GM21576 (cell line): ENCODE results near the gene PC.
A peak's percentile ranks its signal among the peaks of the same experiment; 100 is the strongest.

Source experiments
- ATAC-seq: cut with Tn5 transposase; IDR thresholded peaks from one replicate; pipeline ENCODE4 v1.9.1; 2021; ENCODE audit warnings: mild to moderate bottlenecking, moderate library complexity; ENCODE audit not compliant: unreplicated experiment

Gene PC

DNA sequence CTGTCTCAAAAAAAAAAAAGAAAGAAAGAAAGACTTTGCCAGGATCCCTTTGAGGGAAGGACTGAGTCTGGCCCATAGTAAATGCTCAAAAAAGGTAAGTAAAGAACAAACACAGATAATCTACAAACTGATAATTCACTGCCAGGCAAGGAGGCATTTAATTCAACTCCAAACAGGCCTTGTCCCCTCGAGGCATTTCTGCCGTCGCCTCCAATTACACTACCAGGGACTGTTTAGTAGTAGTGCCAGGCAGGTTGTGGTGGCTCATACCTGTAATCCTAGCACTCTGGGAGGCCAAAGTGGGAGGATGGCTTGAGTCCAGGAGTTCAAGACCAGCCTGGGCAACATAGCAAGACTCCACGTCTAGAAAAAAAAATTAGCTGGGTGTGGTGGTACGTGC is 43.7 kb downstream of the PC start:
- no peak for ATAC-seq

DNA sequence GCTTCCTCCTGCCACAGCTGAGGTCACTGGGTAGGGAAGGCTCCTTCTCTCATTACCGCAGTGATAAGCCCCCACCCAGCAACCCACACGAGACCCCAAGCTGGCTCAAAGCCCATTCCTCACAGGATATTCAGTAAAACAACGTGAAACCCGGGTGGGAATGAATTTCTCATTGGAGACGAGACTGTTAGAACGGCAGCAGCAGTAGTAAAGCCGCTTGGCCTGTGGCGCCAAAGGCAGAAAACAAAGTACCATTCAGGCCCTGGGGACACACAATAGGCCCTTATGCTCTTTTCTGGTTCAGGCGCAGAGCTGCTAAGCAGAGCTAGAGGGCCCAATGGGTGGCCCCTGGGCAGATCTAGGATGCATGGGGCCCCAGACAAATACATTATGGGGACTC is 45.3 kb downstream of the PC start:
- ATAC-seq: no peak

DNA sequence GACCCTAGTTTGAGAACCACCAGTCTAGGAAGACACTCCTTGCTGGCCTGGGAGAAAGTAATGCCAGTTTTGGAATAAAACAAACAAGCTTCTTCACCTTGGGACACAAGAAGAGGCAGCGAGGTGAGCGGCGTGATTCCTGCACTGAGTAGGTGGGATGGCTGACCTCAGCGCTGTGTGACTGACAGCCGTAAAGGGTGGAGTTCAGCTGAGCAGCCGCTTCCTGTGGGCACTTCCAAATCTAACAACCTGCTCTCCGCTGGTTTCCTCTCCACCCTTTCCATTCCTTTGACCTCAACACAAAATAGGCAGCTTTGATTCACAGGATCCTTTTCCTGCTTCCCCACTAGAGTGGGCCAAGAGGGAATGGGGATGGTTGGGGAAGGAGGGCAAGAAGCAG is 45.8 kb downstream of the PC start:
- ATAC-seq: no peak

DNA sequence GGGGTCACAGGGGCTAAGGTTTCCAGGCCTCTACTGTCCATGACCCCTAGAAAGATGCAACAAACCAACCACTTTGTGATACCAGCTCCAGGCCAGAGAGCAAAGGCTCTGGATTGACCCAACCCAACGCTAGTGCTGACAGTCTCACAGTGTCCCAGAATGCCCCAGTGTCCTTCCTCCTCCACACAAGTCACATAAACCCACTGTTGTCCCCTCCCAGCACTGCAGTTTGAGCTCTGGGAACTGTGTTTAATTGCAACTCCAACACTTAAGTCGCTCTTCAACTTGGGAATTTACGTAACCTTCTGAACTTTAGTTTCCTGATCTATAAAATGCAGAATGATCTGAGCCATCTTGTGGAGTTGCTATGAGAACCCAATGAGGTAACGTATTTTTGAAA is 47.5 kb downstream of the PC start:
- no peak for ATAC-seq

DNA sequence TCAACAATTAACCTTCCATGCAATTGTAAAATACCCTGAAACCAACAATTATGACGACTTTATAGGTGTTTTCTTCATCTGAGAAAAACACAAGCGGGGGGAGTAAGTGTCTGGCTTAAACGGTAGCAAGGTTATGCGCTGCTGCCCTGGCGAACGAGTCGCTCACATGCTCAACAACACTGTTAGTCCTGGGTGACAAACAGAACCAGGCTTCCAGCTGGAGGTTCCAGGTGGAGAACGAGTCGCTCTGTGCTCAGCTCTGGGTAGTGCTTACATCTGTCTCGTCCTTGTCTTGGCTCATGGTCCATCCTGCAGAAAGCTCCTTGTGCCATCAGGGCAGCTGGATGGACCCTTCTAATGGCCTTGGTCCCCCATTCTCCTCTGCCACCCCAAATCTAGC is 48.2 kb downstream of the PC start:
- no peak for ATAC-seq

DNA sequence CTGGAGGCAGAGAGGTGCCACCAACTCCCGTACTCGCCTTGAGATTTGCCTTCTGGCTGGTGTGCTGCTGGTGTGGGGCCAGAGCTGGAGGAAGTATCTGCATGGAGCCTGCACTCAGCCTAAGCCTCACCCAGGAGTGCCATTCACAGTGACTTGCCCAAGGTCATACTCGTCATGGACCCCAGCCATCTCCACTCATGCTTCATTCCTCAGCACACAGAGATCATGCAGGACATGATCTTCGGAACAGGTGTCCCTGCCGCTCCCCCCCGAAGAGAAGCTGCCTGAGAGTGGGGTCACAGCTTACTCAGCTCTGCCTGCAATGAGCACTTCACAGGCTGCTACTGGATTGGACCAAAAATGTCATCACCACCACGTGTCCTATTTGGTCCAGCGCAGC is 49.0 kb downstream of the PC start:
- no peak for ATAC-seq

DNA sequence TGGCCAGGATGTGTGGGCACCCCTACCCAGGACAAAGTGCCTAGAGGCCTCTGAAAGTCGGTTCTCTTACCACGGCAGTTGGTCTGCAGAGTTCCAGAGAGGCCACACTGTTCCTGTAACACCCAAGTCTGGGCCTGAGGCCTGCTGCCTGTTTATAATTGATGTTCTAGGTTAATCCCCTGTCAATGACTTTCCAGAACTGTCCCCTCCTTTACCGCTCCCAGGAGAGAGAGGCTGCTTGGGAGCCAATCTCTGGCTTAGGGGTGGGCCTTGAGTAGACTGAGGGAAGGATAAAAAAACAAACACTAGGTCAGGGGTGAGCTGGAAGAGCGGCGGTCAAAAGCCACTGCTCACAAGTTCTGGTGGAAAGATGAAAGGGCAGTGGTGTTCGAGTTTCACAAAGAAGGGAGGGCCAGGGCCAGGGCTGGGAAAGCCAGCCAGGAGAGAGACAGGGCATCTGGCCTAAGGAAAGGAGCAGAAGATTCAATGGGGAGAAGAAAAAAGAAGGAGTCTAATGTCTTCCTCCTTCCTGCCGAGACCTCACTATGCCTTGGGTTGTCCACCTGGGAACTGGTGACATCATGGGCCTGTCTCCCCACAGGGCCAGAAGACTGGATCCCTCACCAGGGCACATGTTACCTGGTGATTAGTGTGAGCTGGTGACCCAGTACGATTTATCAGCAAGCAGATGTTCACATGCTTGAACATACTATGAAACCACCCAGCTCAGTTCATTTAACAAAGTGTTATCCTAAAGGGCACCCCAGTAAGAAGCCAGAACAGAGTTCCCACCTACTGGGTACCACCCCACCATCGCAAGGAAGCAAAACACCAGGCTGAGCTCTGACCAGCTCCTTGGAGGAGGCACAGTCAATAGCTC is 50.2 kb downstream of the PC start:
- no peak for ATAC-seq

DNA sequence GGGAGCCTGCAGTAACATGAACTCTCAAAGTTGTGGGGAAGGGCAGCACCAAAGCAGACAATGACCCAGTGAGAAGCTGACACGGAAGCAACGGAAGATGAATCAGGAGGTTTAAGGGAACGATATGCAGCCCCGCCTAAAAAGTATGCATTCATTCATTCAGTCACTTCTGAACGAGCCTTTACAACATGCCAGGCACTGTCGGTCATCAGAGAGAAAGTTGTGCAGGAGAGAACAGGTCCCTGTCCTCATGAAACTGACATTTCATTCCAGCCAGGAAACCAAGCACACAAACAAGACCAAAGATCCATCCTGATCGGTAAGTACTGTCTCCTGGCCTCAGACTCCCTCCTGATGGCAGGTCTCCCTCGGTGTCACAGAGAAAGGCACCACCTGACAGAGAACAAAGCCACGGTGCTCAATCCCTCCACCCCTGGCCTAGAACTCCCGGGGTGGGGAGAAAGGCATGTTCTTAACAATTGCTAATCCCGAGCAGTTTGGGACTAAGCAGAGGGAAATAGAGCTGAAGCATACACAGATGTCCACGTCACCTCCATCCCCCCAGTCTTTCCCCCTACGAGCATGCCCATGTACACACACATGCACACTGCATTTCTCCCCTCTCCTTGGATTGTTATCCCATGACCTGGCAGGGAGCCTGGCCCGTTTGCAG is 52.0 kb downstream of the PC start:
- no peak for ATAC-seq

DNA sequence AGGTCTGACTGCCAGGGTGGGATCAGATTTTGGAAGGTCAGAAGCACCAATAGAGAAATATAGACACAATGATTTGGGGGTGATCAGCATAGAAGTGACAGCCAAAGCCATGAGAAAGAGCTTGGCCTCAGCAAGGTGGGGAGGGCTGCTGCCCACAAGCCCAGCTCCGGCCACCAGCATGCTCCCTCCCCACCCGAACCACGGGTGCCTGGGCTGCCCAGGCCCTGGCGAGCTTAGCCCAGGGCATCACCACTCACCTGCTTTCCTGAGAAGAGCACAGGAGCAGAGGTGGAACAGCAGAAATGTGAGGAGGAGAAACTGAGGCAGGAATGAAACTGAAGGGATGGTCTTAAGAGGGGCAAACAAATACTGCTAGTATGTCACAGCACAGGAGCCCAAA is 52.6 kb downstream of the PC start:
- ATAC-seq: no peak

DNA sequence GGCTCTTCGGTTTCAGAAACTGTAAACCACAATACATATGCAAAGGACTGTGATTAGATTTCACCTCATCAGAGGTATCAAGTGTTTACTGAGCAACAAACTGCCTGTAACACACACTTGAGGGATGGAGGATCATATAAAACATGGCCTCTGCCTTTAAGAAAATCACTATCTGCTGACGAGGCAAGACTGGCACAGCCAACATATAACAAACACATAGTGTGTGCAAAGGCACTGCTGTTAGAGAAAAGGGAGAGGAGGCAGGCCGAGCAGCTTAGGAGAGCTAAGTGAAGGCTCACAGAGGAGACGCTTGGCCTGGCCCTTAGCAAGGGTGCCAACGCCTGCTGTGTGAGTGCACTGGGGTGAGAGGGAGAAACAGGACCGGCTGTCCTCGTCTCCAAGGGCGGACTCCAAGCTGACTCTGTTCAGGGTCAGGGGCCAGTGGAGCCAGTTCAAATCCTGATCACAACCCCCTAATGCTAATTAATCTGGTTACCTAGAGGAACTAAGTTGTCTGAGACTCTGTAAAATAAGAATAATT is 53.1 kb downstream of the PC start:
- ATAC-seq: no peak

DNA sequence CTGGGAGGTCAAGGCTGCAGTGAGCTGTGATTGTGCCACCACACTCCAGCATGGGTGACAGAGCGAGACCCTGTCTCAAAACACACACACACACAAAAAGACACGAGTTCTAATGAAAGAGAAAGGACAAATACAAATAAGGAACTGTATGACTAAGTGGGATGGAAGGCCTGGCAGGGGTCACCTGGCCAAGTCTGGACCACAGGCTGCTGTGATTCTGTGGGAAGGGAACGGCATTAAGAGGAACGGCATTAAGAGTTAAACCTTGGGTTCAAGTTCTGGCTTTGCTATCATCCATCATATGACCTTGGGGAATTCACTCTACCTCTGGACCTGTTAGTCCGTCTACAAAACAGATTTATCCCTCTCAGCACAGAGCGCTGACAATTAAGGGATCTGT is 53.6 kb downstream of the PC start:
- ATAC-seq: no peak

DNA sequence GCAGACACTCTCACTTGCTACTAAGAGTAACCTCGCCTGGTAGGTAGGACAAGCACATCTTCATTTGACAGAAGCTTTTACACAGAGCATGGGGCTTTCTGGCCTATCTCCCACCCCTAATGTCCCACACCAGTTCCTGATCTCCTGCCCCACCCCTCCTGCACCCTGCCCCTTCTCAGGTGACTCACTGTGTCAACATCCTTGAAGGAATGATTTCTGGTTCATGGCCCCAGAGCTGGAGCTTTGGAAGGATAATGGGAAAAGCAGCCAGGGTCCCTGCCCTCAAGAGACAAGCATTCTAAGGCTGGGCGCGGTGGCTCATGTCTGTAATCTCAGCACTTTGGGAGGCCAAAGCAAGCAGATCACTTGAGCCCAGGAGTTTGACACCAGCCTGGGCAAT is 54.1 kb downstream of the PC start:
- no peak for ATAC-seq

DNA sequence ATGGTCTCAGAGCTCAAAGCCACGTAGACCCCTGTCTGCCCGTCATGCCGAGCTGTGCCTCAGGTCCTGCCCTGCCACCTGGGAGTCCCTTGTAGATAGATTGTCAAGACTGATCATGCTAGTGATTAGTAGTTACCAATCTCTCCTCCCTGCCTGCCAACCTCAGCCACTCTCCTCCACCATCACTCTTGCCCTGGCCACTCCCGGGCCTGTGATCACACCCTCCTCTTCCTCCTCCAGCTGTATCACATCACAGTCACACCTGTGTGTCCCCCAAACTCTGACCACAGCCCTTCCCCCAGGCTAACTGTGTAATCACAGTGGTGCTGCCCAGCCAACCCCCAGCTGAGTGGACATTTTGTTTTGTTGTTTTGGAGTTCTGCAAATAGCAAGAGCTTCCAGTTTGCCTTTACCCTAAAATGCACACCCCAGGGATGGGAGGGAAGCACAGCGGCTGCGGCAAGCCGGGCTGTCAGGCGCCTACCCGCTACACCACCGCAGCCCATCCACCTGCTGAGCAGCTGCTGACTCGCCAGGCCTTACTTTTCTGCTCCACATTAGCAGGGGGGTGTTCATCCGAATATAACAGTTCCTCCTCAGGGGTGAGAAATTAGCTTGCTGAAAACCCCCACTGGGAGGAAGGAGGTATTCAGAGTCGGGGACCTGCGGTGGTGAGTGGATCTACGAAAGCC is 55.6 kb downstream of the PC start:
- no peak for ATAC-seq

DNA sequence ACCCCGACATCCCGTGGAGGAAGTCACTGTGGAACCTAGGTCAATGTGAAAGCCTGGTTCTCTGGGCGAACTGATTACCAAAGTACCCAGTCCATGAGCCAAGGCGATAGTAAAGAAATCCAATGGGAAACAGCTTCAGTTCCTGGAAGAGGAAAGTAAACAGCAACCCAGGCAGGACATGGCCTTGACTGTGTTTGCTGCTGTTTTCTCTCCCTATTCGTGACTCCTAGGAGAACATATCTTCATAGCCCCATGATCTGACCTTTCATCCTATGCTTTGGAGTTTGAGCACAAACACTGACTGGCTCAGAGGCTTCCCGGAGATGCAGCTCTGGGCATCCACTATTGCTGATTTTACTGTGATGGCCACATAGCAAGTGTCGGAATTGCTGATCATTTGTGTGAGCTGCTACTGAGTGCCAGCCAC is 56.2 kb downstream of the PC start:
- no peak for ATAC-seq

DNA sequence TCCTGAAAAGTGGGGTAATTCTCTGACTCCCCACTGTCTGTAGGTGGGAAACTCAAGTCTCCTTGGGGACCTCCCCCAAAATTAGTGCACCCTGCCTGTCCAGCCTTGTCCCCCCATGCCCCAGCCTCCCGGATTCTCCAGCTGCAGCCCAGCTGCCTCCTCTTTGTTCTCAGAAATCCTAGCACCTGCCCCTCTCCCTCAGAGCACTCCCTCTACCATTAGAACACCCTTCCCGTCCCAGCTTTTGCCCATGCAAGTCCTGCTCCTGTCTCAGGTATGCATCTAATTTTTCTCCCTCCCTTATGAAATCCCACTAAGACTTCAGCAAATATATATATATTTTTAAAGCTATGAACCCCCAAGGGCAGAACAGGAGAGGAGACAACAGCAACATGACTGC is 64.0 kb downstream of the PC start:
- no peak for ATAC-seq

DNA sequence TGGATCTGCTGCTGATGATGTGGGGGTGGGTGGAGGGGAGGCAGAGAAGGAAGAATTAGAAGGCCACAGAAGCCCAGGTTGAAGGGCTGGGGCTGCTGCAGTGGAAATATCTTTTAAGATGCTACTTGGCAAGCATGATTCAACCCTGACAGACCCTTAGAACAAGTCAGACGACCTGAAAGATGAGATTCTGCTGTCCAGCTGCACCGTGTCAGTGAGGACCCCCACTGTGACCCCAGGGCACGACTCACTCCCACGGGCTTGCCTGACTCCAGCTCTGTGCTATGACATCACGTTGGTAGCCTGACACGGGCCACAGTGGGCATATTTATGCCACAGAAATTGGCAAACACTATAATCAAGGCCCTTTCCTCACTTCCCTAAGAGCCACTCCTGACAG is 65.3 kb downstream of the PC start:
- no peak for ATAC-seq

DNA sequence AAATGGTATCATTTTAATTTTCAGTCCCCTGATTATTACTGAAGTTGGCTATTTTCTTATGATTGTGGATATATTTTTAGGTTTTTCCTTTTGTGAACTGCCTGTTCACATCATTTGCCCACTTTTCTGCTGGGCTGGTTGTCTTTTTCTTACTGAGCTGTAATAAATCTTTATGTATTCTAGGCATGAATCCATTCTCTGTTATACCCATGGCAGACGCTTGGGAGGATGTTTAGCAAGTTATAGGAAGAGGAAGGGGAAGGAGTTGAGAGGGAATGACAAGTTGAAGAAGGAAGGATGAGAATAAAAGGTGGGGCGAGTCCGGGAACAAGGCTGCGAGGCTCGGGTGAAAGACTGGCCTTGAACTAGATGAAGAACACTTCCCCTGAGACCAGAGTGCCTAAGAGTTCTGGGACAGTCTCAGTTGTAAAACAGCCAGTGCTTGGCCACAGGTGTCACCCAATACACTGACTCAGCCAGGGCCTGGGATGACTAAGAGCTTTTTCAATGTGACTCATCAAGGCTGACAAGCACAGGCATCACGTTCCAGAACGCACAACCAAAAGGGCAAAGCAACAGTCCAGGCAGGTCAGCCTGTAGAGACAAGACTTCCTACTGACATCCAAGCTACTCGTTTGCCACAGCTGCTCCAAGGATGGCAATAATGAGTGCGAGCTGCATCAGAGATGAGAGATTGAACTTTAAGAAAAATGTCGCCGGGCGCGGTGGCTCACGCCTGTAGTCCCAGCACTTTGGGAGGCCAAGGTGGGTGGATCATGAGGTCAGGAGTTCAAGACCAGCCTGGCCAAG is 66.1 kb downstream of the PC start:
- ATAC-seq: peak; percentile 83

DNA sequence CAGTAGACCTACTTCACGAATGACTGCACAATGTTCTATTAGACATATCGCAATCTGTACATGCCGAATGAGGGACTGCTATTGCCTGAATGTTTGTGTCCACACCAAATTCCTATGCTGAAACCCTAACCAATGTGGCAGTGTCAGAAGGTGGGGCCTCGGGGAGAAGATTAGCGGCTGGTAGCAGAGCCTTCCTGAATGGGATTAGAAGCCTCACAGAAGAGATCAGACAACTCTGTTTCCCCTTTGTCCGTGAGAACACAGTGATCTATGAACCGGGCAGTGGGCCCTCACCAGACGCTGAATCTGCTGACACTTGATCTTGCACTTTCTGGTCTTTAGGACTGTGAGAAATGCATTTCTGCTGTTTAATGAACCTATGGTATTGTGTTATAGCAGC is 68.2 kb downstream of the PC start:
- no peak for ATAC-seq

DNA sequence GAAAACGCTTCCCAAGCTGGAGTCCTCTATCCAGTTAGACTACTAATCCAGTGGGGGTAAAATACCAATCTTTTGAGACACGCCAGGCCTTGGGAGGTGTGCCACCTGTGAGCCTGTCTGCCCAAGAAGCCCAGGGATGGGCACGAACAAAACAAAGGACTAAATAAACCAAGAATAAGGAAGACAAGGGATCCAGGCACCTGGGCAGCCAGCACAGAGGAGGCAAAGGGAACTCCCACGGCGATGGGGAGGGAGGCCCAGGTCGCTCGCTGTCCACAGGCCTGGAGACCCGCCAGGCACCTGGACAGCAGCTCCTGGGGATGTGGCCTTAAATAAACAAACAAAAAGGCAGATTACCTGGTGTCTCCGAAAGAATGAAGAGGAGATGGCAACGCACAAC is 69.9 kb downstream of the PC start:
- ATAC-seq: no peak

DNA sequence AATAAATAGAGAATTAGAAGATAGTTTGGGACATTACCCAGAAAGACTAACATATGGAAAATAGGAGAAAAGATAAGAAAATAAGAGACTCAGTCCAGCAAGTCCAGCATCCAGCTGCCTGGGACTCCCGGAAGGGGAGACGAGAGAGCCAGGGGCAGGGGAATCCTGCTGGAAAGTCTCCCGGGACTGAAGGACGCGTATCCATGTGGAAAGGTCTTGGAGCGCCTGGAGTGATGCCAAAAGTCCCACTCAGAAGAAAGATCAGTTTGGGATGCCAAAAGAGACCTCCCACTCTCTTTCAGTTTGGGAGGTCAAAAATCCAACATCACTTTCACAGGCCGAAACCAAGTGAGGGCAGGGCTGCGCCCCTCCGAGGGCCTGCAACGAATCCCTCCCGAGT is 70.7 kb downstream of the PC start:
- ATAC-seq: no peak

DNA sequence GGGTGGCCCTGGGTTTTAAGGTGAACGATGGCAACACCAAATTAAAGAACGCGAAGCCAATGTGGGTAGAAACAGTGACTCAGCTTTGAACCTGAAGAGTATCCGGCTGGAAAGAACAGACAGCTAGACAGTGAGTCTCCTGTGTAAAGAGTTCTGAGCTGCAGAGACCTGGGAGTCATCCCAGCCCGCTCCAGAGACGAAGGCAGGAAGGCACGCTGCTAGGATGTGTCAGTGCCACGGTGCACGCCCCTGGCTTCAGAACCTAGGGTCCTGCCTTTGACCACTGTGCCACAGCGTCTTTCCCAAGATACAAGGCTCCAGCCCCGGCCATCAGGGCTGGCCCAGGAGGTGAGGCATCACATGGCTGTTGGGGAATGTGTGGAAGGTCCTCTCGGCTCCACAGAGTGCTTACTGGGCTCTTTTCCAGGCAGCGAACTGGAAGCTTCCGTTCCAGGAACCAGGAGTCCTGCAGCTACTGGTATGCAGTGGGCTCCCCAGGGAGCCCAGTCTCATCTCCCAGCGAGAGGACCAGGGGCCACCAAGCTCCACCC is 71.4 kb downstream of the PC start:
- no peak for ATAC-seq
